Neural progenitor cell (in vitro differentiated cells): ENCODE data around the gene GPR132. TPM values are rescaled to one million over a fixed set of nuclear protein-coding genes. Genes with fewer than 3 reads are reported as not detected.
A peak's percentile ranks its signal among the peaks of the same experiment; 100 is the strongest.

ENCODE experiments used
- DNase-seq: peaks from one replicate; pipeline ENCODE4 v3.0.0-alpha.2; 2016; ENCODE audit warnings: low spot score
- H2AFZ ChIP-seq: fragments of 200-600 bp; sonication (generic); replicated peaks from 2 replicates; pipeline ENCODE4 v1.6.1; 2016; ENCODE audit warnings: antibody characterized with exemption
- H3F3A ChIP-seq: fragments of 200-600 bp; sonication (generic); 2 replicates; pipeline ENCODE4 v1.6.1; 2016; ENCODE audit warnings: antibody characterized with exemption, low read depth
- H3K27ac ChIP-seq: fragments of 200-600 bp; sonication (generic); 2 replicates; pipeline ENCODE4 v1.5.1; 2016; ENCODE audit warnings: mild to moderate bottlenecking
- H3K27me3 ChIP-seq: fragments of 200-600 bp; sonication (generic); 2 replicates; pipeline ENCODE4 v1.6.1; 2016; ENCODE audit warnings: mild to moderate bottlenecking, moderate library complexity
- H3K36me3 ChIP-seq: fragments of 200-600 bp; sonication (generic); 2 replicates; pipeline ENCODE4 v1.5.1; 2016
- H3K4me1 ChIP-seq: fragments of 200-600 bp; sonication (generic); 2 replicates; pipeline ENCODE4 v1.6.1; 2016; ENCODE audit warnings: mixed run types
- H3K4me2 ChIP-seq: fragments of 200-600 bp; sonication (generic); 2 replicates; pipeline ENCODE4 v1.6.1; 2016
- H3K4me3 ChIP-seq: fragments of 200-600 bp; sonication (generic); 2 replicates; pipeline ENCODE4 v1.5.1; 2016
- H3K79me2 ChIP-seq: fragments of 200-600 bp; sonication (generic); 2 replicates; pipeline ENCODE4 v1.6.1; 2016; ENCODE audit warnings: low read depth
- H3K9ac ChIP-seq: fragments of 200-600 bp; sonication (generic); 2 replicates; pipeline ENCODE4 v1.6.1; 2016
- H3K9me3 ChIP-seq: fragments of 200-600 bp; sonication (generic); 2 replicates; pipeline ENCODE4 v1.5.1; 2016; ENCODE audit warnings: low read depth
- H4K20me1 ChIP-seq: fragments of 200-600 bp; sonication (generic); 2 replicates; pipeline ENCODE4 v1.6.1; 2016; ENCODE audit warnings: low read depth
- H3K27ac Mint-ChIP-seq: 3 replicates; pipeline ENCODE4 v1.8.0; 2021; ENCODE audit warnings: mixed read lengths
- H3K27me3 Mint-ChIP-seq: 2 replicates; pipeline ENCODE4 v1.8.0; 2022; ENCODE audit warnings: low read depth, mild to moderate bottlenecking, inconsistent platforms, moderate library complexity, mixed read lengths; ENCODE audit not compliant: insufficient read depth
- H3K36me3 Mint-ChIP-seq: 3 replicates; pipeline ENCODE4 v1.8.0; 2021; ENCODE audit warnings: mixed read lengths
- H3K4me1 Mint-ChIP-seq: 3 replicates; pipeline ENCODE4 v1.8.0; 2021; ENCODE audit warnings: mixed read lengths
- H3K4me3 Mint-ChIP-seq: 3 replicates; pipeline ENCODE4 v1.8.0; 2021; ENCODE audit warnings: mild to moderate bottlenecking, moderate library complexity, mixed read lengths
- H3K9me3 Mint-ChIP-seq: 3 replicates; pipeline ENCODE4 v1.8.0; 2020; ENCODE audit warnings: mixed read lengths
- CTCF ChIP-seq: fragments of 200-600 bp; sonication (generic); IDR thresholded peaks from 2 replicates; pipeline ENCODE4 v1.5.1; 2017; ENCODE audit warnings: antibody characterized with exemption, mild to moderate bottlenecking
- EZH2 ChIP-seq: fragments of 200-600 bp; sonication (generic); IDR thresholded peaks from 2 replicates; pipeline ENCODE4 v1.6.1; 2017; ENCODE audit warnings: antibody characterized with exemption, mild to moderate bottlenecking, moderate library complexity
- EZH2phosphoT487 ChIP-seq: fragments of 200-600 bp; sonication (generic); IDR thresholded peaks from 2 replicates; pipeline ENCODE4 v1.6.1; 2017; ENCODE audit warnings: antibody characterized with exemption
- total RNA-seq: library from RNA; depleted of rRNA; stranded (reverse); fragments of >200 nt; gene quantifications from 2 replicates; pipeline ENCODE4 v1.2.3, GENCODE V29; 2015; ENCODE audit warnings: low replicate concordance

Gene GPR132
- total RNA-seq, 1 donor from 2014 or later = 0.51 TPM

- peaks cover 12% of the 10 kb centered on the region for H3K27me3 Mint-ChIP-seq
- Histone ChIP-seq H3K36me3 (no peaks in the 10 kb centered on the region), H3K79me2 (no peaks in the 10 kb centered on the region), H3K27ac (no peak overlapping the region), H3K4me2 (no peak overlapping the region), H3K27me3 (peaks cover 19% of the 10 kb centered on the region), H3K9me3 (no peaks in the 10 kb centered on the region), H3K4me3 (no peak overlapping the region), H3K4me1 (peaks cover 18% of the 10 kb centered on the region), H2AFZ (peak overlapping the region; percentile 26), H3K9ac (no peak overlapping the region), H4K20me1 (no peaks in the 10 kb centered on the region), H3F3A (peaks cover 6% of the 10 kb centered on the region)
- TF ChIP-seq CTCF (no peak), EZH2 (no peak), EZH2phosphoT487 (no peak)
- no peaks in the 10 kb centered on the region for H3K36me3 Mint-ChIP-seq
- DNase-seq = no peak
- no peak overlapping the region for H3K27ac Mint-ChIP-seq
- H3K4me3 Mint-ChIP-seq = no peak overlapping the region
- H3K4me1 Mint-ChIP-seq = peaks cover 19% of the 10 kb centered on the region
- H3K9me3 Mint-ChIP-seq = no peaks in the 10 kb centered on the region
These were observed 6.7 kb downstream of the GPR132 start for GRCh38 chr14:105058521-105059034.

GRCh38 chr14:105056303-105056831, 8.9 kb downstream of the GPR132 start:
- Histone ChIP-seq H3K79me2 (no peaks in the 10 kb centered on the region), H3K4me1 (peaks cover 18% of the 10 kb centered on the region), H3K9ac (no peak overlapping the region), H4K20me1 (no peaks in the 10 kb centered on the region), H3K4me3 (no peak overlapping the region), H3K4me2 (peak overlapping the region; percentile 27), H3K27ac (no peak overlapping the region), H3K27me3 (peaks cover 19% of the 10 kb centered on the region), H2AFZ (peak overlapping the region; percentile 43), H3K36me3 (no peaks in the 10 kb centered on the region), H3F3A (peaks cover 6% of the 10 kb centered on the region), H3K9me3 (no peaks in the 10 kb centered on the region)
- H3K36me3 Mint-ChIP-seq = no peaks in the 10 kb centered on the region
- no peak overlapping the region for H3K27ac Mint-ChIP-seq
- TF ChIP-seq CTCF = no peak
- TF ChIP-seq EZH2phosphoT487 = no peak
- peaks cover 16% of the 10 kb centered on the region for H3K27me3 Mint-ChIP-seq
- no peaks in the 10 kb centered on the region for H3K9me3 Mint-ChIP-seq
- no peak overlapping the region for H3K4me3 Mint-ChIP-seq
- peaks cover 18% of the 10 kb centered on the region for H3K4me1 Mint-ChIP-seq
- peak; percentile 38 for DNase-seq

GRCh38 chr14:105055736-105056302, 9.4 kb downstream of the GPR132 start:
- Histone ChIP-seq H3K4me3 (no peak overlapping the region), H3K27me3 (peaks cover 19% of the 10 kb centered on the region), H3K9ac (no peak overlapping the region), H3K79me2 (no peaks in the 10 kb centered on the region), H3F3A (peaks cover 6% of the 10 kb centered on the region), H3K4me2 (peak overlapping the region; percentile 27), H2AFZ (peak overlapping the region; percentile 43), H3K9me3 (no peaks in the 10 kb centered on the region), H3K4me1 (peaks cover 18% of the 10 kb centered on the region), H3K36me3 (no peaks in the 10 kb centered on the region), H3K27ac (no peak overlapping the region), H4K20me1 (no peaks in the 10 kb centered on the region)
- H3K36me3 Mint-ChIP-seq = no peaks in the 10 kb centered on the region
- H3K4me1 Mint-ChIP-seq = peaks cover 18% of the 10 kb centered on the region
- H3K27ac Mint-ChIP-seq = no peak overlapping the region
- no peak overlapping the region for H3K4me3 Mint-ChIP-seq
- no peak for DNase-seq
- peaks cover 20% of the 10 kb centered on the region for H3K27me3 Mint-ChIP-seq
- TF ChIP-seq EZH2 = no peak
- no peak for TF ChIP-seq EZH2phosphoT487
- no peak for TF ChIP-seq CTCF
- no peaks in the 10 kb centered on the region for H3K9me3 Mint-ChIP-seq
